ENCODE measurements around the gene NPAS1.

DNA sequence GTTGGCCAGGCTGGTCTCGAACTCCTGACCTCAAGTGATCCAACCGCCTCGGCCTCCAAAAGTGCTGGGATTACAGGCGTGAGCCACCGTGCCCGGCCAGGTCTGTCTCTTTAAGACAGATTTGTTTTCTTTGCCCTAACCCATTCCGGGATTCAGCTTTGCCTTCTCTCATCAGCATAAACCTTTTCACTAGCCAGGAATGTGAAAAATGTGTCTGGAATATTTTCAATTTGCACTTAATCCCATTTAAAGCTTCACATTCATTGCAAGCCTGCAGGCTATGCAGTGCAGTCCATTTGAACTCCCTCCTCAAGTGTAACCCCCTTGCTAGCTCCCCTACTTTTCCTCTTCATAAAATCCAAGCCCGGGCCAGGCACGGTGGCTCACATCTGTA, 29.7 kb downstream of the NPAS1 start:
- TF ChIP-seq CTCF (conservative IDR thresholded peaks at IDR 0.05; ENCODE audit: low read length) (no peak), EZH2phosphoT487 (IDR thresholded peaks at IDR 0.05; ENCODE audit: borderline replicate concordance, low read depth, low read length) (no peak)

Measured in OCI-LY7 (cell line).